Measurements from ENCODE around the gene KLK4.
A peak's percentile ranks its signal among the peaks of the same experiment; 100 is the strongest.

The KLK4 gene

DNA sequence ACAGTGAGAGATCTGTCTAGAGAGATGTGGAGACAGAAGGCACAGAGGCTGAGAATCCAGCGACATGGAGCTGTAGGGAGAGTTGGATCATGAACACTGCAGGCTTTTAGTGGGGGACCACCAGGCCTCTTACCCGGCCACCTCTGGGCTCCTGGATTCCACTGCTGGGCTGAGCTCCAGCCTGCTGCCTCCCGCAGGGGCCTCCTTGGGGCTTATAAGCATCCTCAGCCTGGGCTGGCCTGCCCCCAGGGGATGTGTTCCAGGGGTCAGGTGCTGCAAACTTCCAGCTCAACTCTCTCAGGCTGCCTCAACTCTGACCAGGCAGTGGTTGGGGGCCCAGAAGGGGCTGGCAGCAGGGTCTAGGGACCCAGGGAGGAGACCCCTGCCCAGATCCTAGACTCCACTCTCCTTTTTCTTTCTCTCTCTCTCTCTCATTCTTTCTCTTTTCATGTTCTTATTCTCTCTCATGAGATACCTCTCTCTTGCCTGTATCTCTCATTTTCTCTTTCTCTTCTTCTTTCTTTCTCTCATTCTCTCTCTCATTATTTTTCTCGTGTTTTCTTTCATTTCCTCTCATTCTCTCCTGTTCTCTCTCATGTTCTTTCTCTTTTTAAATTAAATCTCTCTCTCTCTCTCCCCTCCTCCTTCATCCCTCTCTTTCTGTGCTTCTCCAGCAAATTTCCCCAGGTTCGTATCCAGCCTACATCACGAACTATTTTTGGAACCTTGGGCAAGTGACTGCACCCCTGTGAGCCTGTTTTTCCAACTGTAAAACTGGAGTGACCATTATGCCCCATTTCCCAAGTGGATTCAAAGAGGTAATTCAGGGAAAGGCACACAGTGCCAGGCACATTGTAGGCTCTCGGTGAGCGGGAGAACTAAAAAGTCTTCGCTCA is at the start of gene KLK4:
KLK4 (minus strand) TSS at position 190 of the 896 bp plus-strand sequence. CDS start 657 bp downstream, outside the sequence.
- no peak for DNase-seq

GRCh38 chr19:50959731-50960500 is 48.7 kb upstream of the KLK4 start:
- peak in 1 of 2 experiments; percentile 11 for DNase-seq

GRCh38 chr19:50957587-50957986 is 46.4 kb upstream of the KLK4 start:
- DNase-seq: no peak

DNA sequence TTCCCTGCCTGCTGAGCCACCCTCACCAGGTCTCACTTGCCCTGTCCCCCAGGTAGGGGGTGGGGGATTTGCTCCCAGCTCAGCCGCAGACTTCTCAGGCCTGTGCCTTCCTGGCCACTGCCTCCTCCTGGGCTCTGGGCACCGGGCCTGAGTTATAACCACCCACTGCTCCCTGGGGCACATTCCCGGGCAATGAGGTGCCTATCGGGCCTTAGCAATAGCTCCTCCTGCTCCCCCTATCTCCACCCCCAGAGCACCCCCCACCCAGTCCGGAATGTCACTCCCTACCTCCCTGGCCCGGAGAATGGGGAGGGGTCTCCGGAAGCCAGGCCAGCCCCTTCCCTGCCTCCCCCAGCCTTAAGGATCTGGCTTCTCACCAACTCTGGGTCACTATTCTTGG is 41.7 kb upstream of the KLK4 start, which contains the start of gene KLK5:
KLK5 (minus strand) TSS at position 129 of the 400 bp plus-strand sequence. CDS start 381 bp downstream, outside the sequence.
- DNase-seq: no peak

DNA sequence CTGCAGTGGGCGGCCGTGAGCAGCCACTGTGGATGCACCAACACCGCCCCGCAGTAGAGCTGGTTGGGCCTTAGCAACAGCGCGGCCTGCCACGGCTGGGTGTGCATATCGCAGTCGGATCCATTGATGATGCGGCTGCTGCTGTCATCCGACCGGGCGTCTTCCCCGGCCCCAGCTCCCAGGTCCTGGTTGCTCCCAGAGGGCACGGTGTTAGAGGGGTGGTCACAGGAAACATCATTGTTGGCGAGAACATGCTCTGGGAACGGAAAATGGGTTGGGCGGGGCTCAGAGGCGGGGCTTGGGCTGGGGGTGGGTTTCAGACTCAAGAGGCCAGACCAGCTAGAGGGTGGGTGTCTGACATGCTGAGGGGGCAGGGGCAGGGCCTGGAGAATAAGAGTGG is 38.7 kb upstream of the KLK4 start:
- DNase-seq: no peak

GRCh38 chr19:50947123-50947522 is 35.9 kb upstream of the KLK4 start:
- no peak for DNase-seq

DNA sequence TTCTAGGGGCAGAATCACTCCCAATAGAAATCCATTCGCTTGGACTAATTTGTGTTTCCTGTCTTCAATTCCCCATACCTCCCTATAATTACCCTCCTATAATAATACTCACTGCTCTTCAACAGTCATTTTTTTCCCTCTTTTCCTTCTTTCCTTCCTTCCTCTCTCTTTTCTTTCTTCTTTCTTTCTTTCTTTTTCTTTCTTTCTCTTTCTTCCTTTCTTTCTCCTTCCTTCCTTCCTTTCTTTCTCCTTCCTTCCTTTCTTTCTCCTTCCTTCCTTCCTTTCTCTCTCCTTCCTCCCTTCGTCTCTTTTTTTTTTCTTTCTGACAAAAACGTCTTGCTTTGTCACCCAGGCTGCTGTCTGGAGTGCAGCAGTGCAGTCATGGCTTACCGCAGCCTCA is 33.6 kb upstream of the KLK4 start:
- DNase-seq: no peak

DNA sequence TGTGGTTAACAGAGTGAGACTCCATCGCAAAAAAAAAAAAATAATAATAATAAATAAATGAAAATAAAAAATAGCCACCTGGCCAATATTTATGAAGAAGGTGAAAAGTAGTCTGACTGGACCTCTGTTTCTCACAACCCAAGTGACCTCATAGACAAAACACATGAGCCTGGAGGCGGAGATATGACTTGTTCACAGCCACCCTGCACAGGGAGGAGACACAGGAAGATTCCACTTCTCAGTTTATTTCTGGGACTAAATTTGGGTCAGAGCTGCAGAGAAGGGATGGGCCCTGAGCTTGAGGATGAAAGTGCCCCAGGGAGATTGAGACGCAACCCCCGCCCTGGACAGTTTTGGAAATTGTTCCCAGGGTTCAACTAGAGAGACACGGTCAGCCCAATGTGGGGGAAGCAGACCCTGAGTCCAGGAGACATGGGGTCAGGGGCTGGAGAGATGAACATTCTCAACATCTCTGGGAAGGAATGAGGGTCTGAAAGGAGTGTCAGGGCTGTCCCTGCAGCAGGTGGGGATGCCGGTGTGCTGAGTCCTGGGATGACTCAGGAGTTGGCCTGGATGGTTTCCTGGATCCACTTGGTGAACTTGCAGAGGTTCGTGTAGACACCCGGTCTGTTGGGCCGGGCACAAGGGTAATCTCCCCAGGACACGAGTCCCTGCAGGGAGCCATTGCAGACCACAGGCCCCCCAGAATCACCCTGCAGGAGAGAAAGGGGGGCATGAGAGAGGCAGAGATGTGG is 32.1 kb upstream of the KLK4 start:
- no peak for DNase-seq

- DNase-seq: no peak
Observed at GRCh38 chr19:50939596-50939995, 28.4 kb upstream of the KLK4 start.

DNA sequence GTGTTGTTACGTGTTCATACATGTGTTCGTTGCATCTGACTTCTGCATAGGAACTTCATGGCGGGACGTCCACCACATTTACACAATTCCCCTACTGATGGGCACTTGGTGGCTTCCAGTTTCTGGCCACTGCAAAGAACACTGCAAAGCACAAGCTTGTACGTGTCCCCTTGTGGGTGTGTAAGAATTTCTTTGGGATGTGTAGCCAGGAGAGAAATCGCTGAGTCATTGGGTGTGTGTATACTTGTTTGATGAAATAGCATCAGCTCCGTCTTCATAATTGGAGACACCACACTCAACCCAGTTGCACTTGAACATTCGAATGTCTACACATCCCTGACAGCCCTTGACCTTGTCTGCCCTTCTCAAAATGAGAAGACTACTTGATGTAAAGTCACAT is 22.4 kb upstream of the KLK4 start:
- DNase-seq: no peak

DNA sequence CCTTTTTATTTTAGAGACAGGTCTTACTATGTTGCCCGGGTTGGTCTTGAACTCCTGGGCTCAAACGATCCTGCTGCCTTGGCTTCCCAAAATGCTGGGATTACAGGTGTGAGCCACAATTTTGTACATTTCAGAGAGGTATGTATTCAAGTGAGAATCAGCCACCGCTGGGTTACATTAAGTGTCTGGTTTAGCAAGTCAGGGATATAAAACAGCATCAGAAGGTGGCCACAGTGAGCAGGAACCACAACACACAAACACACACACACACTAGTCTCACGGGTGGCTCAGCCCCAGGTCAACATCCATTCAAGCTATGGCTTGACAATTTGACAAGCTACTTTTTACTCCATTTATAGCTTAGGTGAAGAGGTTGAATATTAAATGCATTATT is 21.5 kb upstream of the KLK4 start:
- no peak for DNase-seq

DNA sequence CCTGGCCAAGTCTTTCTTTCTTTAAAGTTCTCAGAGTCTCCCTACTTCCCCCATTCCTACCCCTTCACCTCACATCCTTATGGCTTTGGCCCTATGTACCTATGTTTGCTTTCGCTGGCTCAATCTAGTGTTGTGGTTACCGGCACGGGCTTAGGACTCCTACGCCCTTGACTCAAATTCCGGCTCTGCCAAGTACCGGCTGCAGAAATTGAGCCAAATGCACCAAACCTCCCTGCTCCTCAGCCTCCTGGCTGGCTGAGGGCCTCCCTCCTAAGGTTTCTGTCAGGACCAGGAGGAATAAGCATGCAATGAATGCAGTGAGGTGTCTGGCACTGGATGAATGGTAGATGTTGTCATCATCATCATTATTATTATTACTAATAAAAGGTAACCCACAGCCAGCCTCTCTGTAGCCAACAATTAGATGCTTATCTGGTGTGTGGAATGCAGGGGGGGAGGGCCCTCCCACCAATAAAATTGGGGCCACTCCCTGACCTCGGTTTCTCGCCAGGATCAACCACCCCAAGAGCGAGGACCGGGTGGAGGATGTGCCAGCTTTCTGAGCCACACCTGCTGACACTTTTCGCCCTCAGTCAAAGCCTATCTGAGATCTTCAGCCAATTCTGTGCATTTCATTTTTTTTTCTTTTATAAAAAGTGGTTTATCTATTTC is 21.0 kb upstream of the KLK4 start:
- DNase-seq: no peak

- DNase-seq: no peak
Observed at GRCh38 chr19:50931023-50931422, 19.8 kb upstream of the KLK4 start.

DNA sequence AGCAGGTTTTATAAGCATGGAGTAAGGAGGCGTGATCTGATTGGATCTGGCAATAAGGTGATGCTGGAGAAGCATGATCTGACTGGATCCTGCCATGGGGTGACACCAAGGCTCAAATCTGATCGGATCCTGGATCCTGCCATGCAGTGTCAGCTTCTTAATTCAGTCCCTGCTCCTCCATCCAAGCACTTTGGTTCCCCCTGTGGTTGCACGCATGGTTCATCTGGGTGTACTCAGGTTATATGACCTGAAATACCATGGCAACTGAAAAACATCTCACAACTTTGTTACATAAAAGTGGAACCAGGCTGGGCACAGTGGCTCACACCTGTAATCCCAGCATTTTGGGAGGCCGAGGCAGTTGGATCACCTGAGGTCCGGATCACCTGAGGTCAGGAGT is 17.6 kb upstream of the KLK4 start:
- no peak for DNase-seq

GRCh38 chr19:50926144-50926543 is 14.9 kb upstream of the KLK4 start:
- no peak for DNase-seq

DNA sequence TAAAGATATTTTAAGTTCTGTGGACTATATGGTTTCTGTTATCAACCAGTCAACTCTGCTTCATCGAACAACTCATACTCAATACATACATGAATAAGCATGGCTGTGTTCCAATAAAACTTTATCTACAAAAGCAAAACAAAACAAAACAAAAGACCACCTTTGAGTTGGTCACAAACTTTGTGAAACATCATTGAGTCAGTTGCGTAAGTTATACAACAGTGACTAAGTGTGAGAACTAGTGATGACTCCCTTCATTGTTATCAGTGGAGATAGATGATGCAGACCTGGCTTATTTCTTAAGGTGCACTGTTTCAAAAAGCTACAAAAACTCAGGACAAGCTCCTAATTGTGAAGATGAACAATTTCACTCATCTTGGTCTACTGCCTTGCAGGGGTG is 14.5 kb upstream of the KLK4 start:
- no peak for DNase-seq

GRCh38 chr19:50924586-50924985 is 13.4 kb upstream of the KLK4 start:
- no peak for DNase-seq

- DNase-seq: peak; percentile 79 to 96
Observed at GRCh38 chr19:50922317-50922853, 11.2 kb upstream of the KLK4 start.

DNA sequence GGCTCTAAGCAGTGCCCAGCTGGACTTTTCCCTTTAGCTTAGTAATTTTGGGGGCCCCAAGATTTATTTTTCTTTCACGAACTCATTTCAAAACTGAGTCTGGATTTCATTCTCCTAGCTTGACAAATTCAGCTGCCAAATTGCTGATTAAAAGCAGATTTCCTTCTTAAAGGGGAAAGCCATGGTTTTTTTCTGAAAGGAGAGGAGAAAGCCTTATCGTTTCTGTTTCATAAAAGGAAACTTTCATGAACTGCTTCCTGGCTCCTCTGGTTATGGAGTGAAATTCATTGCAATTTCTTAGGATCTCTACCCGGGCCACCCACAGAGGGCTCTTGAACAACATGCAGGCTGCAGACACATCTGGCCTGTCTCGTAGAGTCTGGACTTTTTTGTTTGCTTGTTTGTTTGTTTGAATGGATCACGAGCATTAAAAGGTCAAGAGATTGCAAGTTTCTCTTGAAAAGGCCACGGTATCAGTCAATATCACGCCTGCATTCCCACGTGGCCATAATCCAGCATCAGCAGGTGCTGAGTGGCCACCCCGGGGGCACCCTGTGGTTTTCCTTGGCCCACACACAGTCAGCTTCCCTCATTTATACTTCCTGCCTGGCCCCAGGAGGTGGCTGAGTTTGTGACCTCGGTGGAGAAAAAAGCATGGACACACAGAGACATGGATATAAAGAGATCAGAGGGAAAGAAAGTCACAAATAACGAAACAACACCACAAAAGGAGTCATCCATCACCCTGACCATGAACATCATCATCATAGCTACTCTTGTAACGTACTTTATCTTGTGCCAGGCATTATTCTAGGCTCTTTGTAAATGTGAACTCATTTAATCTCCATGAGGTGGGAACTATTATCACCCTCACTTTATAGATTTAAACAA is 10.5 kb upstream of the KLK4 start:
- DNase-seq: no peak

DNA sequence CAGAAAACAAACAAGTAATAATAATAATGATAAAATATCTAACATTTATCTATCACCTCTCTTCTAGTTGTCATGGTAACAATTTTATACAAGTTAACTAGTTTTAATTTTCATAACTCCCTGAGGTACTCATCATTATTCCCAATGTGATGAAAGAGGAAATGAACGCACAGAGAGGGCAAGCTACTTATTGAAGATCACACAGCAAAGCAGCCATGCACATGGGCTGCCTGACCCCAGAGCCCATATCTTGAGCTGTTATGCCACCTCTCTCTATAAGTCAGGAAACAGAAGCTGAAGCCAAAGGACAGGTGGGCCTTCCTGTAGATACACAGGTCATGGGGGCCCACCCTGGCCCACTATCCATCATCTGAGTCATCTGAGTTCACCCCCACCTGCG is 4.9 kb upstream of the KLK4 start:
- DNase-seq: no peak
